Measurements from ENCODE around the gene PPARA.

GRCh38 chr22:46139895-46140350 is 10.4 kb upstream of the PPARA start:
- no peak for TF ChIP-seq CTCF (IDR thresholded peaks at IDR 0.05; ENCODE audit: insufficient read depth, low read depth, low read length)
- TF ChIP-seq EZH2 (IDR thresholded peaks at IDR 0.05; ENCODE audit: insufficient read depth, low read length): no peak

Data from astrocyte (in vitro differentiated cells and primary cell).